ENCODE data around the gene BCL2L13.
"Not testable (repeated sequence)": the region's sequence is repeated elsewhere in the genome, so short reads cannot be mapped to it uniquely, and the experiment has no call there.

Gene BCL2L13

DNA sequence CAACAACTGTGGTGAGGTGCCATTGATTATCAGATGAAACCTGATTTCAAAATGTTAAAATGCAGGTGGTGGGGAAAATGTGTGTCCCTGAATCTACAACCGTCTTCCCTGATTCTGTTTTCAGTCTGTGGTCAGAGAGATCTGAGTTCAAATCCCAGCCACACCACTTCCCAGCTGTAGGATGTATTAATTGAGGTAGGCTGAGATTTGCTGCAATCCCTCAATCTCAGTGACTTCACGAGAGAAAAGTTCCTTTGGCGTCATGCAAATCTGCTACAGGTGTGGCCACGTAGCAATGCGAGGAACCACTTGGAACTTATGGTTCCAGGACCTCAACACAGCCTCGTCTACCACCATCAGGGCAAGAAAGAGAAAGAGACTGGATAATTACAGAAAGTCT is 56.2 kb downstream of the BCL2L13 start:
- H3K4me3 ChIP-seq (ENCODE audit: low read length): no peak overlapping the region
- no peak for DNase-seq (ENCODE audit: low read depth)
- TF ChIP-seq CTCF (conservative IDR thresholded peaks at IDR 0.05; ENCODE audit: low read length): no peak

GRCh38 chr22:17695986-17696385 is 57.4 kb downstream of the BCL2L13 start:
- no peak for DNase-seq (ENCODE audit: low read depth)
- TF ChIP-seq CTCF (conservative IDR thresholded peaks at IDR 0.05; ENCODE audit: low read length): no peak
- H3K4me3 ChIP-seq (ENCODE audit: low read length): no peak overlapping the region

GRCh38 chr22:17697196-17697595 is 58.6 kb downstream of the BCL2L13 start:
- H3K4me3 ChIP-seq (ENCODE audit: low read length); DNase-seq (ENCODE audit: low read depth): not testable (repeated sequence)

DNA sequence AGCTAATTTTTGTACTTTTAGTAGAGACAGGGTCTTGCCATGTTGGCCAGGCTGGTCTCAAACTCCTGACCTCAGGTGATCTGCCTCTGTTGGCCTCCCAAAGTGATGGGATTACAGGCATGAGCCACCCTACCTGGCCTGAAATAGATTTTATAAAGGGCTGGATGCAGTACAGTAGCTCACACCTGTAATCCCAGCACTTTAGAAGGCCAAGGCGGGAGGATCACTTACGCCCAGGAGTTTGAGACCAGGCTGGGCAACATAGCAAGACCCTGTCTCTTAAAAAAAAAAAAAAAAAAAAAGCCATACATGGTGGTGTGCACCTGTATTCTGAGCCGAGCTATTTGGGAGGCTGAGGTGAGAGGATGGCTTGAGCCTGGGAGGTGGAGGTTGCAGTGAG is 59.7 kb downstream of the BCL2L13 start:
- not testable (repeated sequence) for DNase-seq (ENCODE audit: low read depth); H3K4me3 ChIP-seq (ENCODE audit: low read length)

- no peak overlapping the region for H3K4me3 ChIP-seq (ENCODE audit: low read length)
- TF ChIP-seq CTCF (conservative IDR thresholded peaks at IDR 0.05; ENCODE audit: low read length): no peak
- no peak for DNase-seq (ENCODE audit: low read depth)
Measured at GRCh38 chr22:17698948-17699347, 60.4 kb downstream of the BCL2L13 start.

- no peak for TF ChIP-seq CTCF (conservative IDR thresholded peaks at IDR 0.05; ENCODE audit: low read length)
- DNase-seq (ENCODE audit: low read depth): no peak
- H3K4me3 ChIP-seq (ENCODE audit: low read length): no peak overlapping the region
Measured at GRCh38 chr22:17699696-17700340, 61.3 kb downstream of the BCL2L13 start.

DNA sequence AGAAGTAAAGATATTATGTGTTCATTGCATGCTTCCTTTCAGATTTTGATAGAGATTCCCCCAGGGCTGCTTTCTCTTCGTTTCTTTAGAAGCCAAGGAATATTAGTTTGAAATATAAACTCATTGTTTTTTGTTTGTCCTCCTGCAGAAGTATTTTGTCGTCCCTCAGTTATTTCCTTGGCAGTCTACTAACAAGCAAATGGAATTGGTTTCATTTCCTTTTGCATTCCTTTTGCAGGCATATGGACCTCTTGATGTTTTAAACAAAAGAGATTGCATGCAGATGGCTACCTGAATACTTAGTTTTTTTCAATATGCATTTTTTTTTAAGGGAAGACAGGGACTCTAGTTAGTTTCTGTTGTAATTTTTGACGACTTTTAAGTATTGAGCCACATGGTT is 62.2 kb downstream of the BCL2L13 start:
- no peak for TF ChIP-seq CTCF (conservative IDR thresholded peaks at IDR 0.05; ENCODE audit: low read length)
- no peak overlapping the region for H3K4me3 ChIP-seq (ENCODE audit: low read length)
- peak; percentile 42 for DNase-seq (ENCODE audit: low read depth)

DNA sequence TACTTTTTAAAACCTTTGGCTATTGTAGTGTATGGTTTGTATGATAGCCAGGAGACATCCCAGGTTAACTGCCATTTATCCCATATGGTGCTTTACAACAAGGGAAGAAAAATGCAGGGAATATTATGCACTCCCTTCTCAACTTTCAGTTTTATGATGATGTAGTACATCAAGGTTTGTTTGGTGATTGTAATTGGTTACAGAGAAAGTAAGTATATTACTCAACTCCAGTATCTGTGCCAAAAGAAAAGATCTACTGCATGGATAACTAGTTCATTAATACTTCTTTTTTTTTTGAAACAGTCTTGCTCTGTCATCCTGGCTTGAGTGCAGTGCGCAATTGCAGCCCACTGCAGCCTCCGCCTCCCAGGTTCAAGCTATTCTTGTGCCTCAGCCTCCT is 65.3 kb downstream of the BCL2L13 start:
- DNase-seq (ENCODE audit: low read depth): peak; percentile 44
- H3K4me3 ChIP-seq (ENCODE audit: low read length): no peak overlapping the region
- TF ChIP-seq CTCF (conservative IDR thresholded peaks at IDR 0.05; ENCODE audit: low read length): no peak
